Measurements from ENCODE around the gene PRPF19. TPM values are rescaled to one million over a fixed set of nuclear protein-coding genes. Genes with fewer than 3 reads are reported as not detected.
A peak's percentile ranks its signal among the peaks of the same experiment; 100 is the strongest.

The PRPF19 gene
- total RNA-seq, 2 experiments from 2014 or later: 161 TPM

- no peak overlapping the region for H3K27ac Mint-ChIP-seq
- no peaks in the 10 kb centered on the region for H3K36me3 Mint-ChIP-seq (ENCODE audit: low read depth)
- no peak overlapping the region for H3K4me3 Mint-ChIP-seq
- no peak for DNase-seq
- H3K4me1 Mint-ChIP-seq (ENCODE audit: low read depth): peaks cover 18% of the 10 kb centered on the region
- peaks cover 10% of the 10 kb centered on the region for H3K27me3 Mint-ChIP-seq (ENCODE audit: low read depth)
- no peaks in the 10 kb centered on the region for H3K9me3 Mint-ChIP-seq (ENCODE audit: insufficient read depth)
- CTCF ChIA-PET: interaction anchor here (1.0 to 1.8 kb wide), 2 partner anchors 18 to 32 kb away, joined by 3 to 5 read pairs; no protein-coding TSS in a partner anchor
- POLR2A ChIA-PET: no interaction called here
- ATAC-seq: no peak
Measured at GRCh38 chr11:60947700-60948099, 41.3 kb upstream of the PRPF19 start.

- Mint-ChIP-seq H3K4me3 (no peak overlapping the region), H3K27me3 (ENCODE audit: low read depth) (peaks cover 7% of the 10 kb centered on the region), H3K27ac (no peak overlapping the region), H3K4me1 (ENCODE audit: low read depth) (peaks cover 11% of the 10 kb centered on the region), H3K36me3 (ENCODE audit: low read depth) (no peaks in the 10 kb centered on the region), H3K9me3 (ENCODE audit: insufficient read depth) (no peaks in the 10 kb centered on the region)
- DNase-seq (no peak), ATAC-seq (no peak)
- CTCF ChIA-PET: no interaction called here
- POLR2A ChIA-PET: no interaction called here
Measured at GRCh38 chr11:60946601-60947264, 40.3 kb upstream of the PRPF19 start.

GRCh38 chr11:60945295-60945667 is 38.9 kb upstream of the PRPF19 start:
- ATAC-seq: no peak
- Mint-ChIP-seq H3K9me3 (ENCODE audit: insufficient read depth) (no peaks in the 10 kb centered on the region), H3K4me3 (no peak overlapping the region), H3K36me3 (ENCODE audit: low read depth) (no peaks in the 10 kb centered on the region), H3K27ac (no peak overlapping the region), H3K4me1 (ENCODE audit: low read depth) (peaks cover 12% of the 10 kb centered on the region), H3K27me3 (ENCODE audit: low read depth) (peaks cover 7% of the 10 kb centered on the region)
- POLR2A ChIA-PET: no interaction called here
- CTCF ChIA-PET: interaction anchor here (1.4 to 2.0 kb wide), 2 partner anchors 20 to 30 kb away, joined by 3 to 9 read pairs; no protein-coding TSS in a partner anchor
- no peak for DNase-seq

- POLR2A ChIA-PET: no interaction called here
- no peak overlapping the region for H3K27ac Mint-ChIP-seq
- CTCF ChIA-PET: interaction anchor here (1.1 to 2.0 kb wide), 3 partner anchors 20 to 242 kb away, joined by 3 to 9 read pairs (median 3); no protein-coding TSS in a partner anchor
- no peaks in the 10 kb centered on the region for H3K36me3 Mint-ChIP-seq (ENCODE audit: low read depth)
- peaks cover 3% of the 10 kb centered on the region for H3K27me3 Mint-ChIP-seq (ENCODE audit: low read depth)
- no peak overlapping the region for H3K4me3 Mint-ChIP-seq
- ATAC-seq (no peak), DNase-seq (no peak)
- peaks cover 10% of the 10 kb centered on the region for H3K4me1 Mint-ChIP-seq (ENCODE audit: low read depth)
- H3K9me3 Mint-ChIP-seq (ENCODE audit: insufficient read depth): no peaks in the 10 kb centered on the region
Measured at GRCh38 chr11:60944490-60945294, 38.3 kb upstream of the PRPF19 start.

GRCh38 chr11:60942970-60943565 is 36.7 kb upstream of the PRPF19 start:
- DNase-seq (no peak), ATAC-seq (no peak)
- Mint-ChIP-seq H3K9me3 (ENCODE audit: insufficient read depth) (no peaks in the 10 kb centered on the region), H3K36me3 (ENCODE audit: low read depth) (no peaks in the 10 kb centered on the region), H3K4me3 (no peak overlapping the region), H3K4me1 (ENCODE audit: low read depth) (peaks cover 8% of the 10 kb centered on the region), H3K27me3 (ENCODE audit: low read depth) (no peaks in the 10 kb centered on the region), H3K27ac (no peak overlapping the region)
- ChIA-PET POLR2A (interaction anchor here (0.6 to 1.1 kb wide), 2 partner anchors 51 to 406 kb away, joined by 3 read pairs; no protein-coding TSS in a partner anchor), CTCF (interaction anchor here (0.8 to 0.9 kb wide), 2 partner anchors 27 to 46 kb away, joined by 3 read pairs; no protein-coding TSS in a partner anchor)

- no peak overlapping the region for H3K4me3 Mint-ChIP-seq
- POLR2A ChIA-PET: interaction anchor here (1.1 kb wide), 1 partner anchor 52 kb away, joined by 3 read pairs; no protein-coding TSS in a partner anchor
- H3K27ac Mint-ChIP-seq: no peak overlapping the region
- ATAC-seq (no peak), DNase-seq (no peak)
- peaks cover 8% of the 10 kb centered on the region for H3K4me1 Mint-ChIP-seq (ENCODE audit: low read depth)
- H3K36me3 Mint-ChIP-seq (ENCODE audit: low read depth): no peaks in the 10 kb centered on the region
- H3K9me3 Mint-ChIP-seq (ENCODE audit: insufficient read depth): no peaks in the 10 kb centered on the region
- CTCF ChIA-PET: interaction anchor here (0.9 kb wide), 1 partner anchor 188 kb away, joined by 3 read pairs; no protein-coding TSS in a partner anchor
- no peaks in the 10 kb centered on the region for H3K27me3 Mint-ChIP-seq (ENCODE audit: low read depth)
Measured at GRCh38 chr11:60942219-60942618, 35.8 kb upstream of the PRPF19 start.

GRCh38 chr11:60941371-60942119 is 35.2 kb upstream of the PRPF19 start:
- CTCF ChIA-PET: interaction anchor here (0.9 kb wide), 1 partner anchor 189 kb away, joined by 3 read pairs; no protein-coding TSS in a partner anchor
- ATAC-seq (no peak), DNase-seq (no peak)
- Mint-ChIP-seq H3K27ac (peak overlapping the region; percentile 27), H3K36me3 (ENCODE audit: low read depth) (no peaks in the 10 kb centered on the region), H3K4me1 (ENCODE audit: low read depth) (peaks cover 8% of the 10 kb centered on the region), H3K4me3 (no peak overlapping the region), H3K27me3 (ENCODE audit: low read depth) (no peaks in the 10 kb centered on the region), H3K9me3 (ENCODE audit: insufficient read depth) (no peaks in the 10 kb centered on the region)
- POLR2A ChIA-PET: no interaction called here

- CTCF ChIA-PET: interaction anchor here (0.9 to 1.7 kb wide), 6 partner anchors 16 to 247 kb away, joined by 3 to 7 read pairs (median 4); no protein-coding TSS in a partner anchor
- Mint-ChIP-seq H3K9me3 (ENCODE audit: insufficient read depth) (no peaks in the 10 kb centered on the region), H3K4me1 (ENCODE audit: low read depth) (peaks cover 8% of the 10 kb centered on the region), H3K27me3 (ENCODE audit: low read depth) (no peaks in the 10 kb centered on the region), H3K4me3 (no peak overlapping the region), H3K36me3 (ENCODE audit: low read depth) (no peaks in the 10 kb centered on the region), H3K27ac (no peak overlapping the region)
- ATAC-seq (peak; percentile 20), DNase-seq (no peak)
- POLR2A ChIA-PET: interaction anchor here (0.8 to 1.1 kb wide), 2 partner anchors 11 to 102 kb away, joined by 3 read pairs; no protein-coding TSS in a partner anchor
Measured at GRCh38 chr11:60939855-60940254, 33.5 kb upstream of the PRPF19 start.

- Mint-ChIP-seq H3K4me1 (ENCODE audit: low read depth) (peaks cover 8% of the 10 kb centered on the region), H3K36me3 (ENCODE audit: low read depth) (no peaks in the 10 kb centered on the region), H3K27ac (no peak overlapping the region), H3K9me3 (ENCODE audit: insufficient read depth) (no peaks in the 10 kb centered on the region), H3K4me3 (no peak overlapping the region), H3K27me3 (ENCODE audit: low read depth) (no peaks in the 10 kb centered on the region)
- ChIA-PET CTCF (interaction anchor here (1.4 to 1.7 kb wide), 4 partner anchors 16 to 248 kb away, joined by 3 to 6 read pairs (median 4); no protein-coding TSS in a partner anchor), POLR2A (no interaction called here)
- DNase-seq: no peak
- ATAC-seq: no peak
Measured at GRCh38 chr11:60939301-60939700, 32.9 kb upstream of the PRPF19 start.

- CTCF ChIA-PET: interaction anchor here (1.5 kb wide), 1 partner anchor 23 kb away, joined by 6 read pairs; no protein-coding TSS in a partner anchor
- no peak overlapping the region for H3K4me3 Mint-ChIP-seq
Measured at GRCh38 chr11:60938500-60938899, 32.1 kb upstream of the PRPF19 start.

GRCh38 chr11:60937811-60938210 is 31.4 kb upstream of the PRPF19 start:
- POLR2A ChIA-PET: no interaction called here
- ATAC-seq (no peak), DNase-seq (no peak)
- H3K36me3 Mint-ChIP-seq (ENCODE audit: low read depth): no peaks in the 10 kb centered on the region
- CTCF ChIA-PET: no interaction called here
- peaks cover 8% of the 10 kb centered on the region for H3K4me1 Mint-ChIP-seq (ENCODE audit: low read depth)
- H3K27ac Mint-ChIP-seq: no peak overlapping the region
- H3K4me3 Mint-ChIP-seq: no peak overlapping the region
- no peaks in the 10 kb centered on the region for H3K9me3 Mint-ChIP-seq (ENCODE audit: insufficient read depth)
- no peaks in the 10 kb centered on the region for H3K27me3 Mint-ChIP-seq (ENCODE audit: low read depth)

More at GRCh38 chr11:60938500-60938899, 32.1 kb upstream of the PRPF19 start:
- ATAC-seq: no peak
- Mint-ChIP-seq H3K27me3 (ENCODE audit: low read depth) (no peaks in the 10 kb centered on the region), H3K36me3 (ENCODE audit: low read depth) (no peaks in the 10 kb centered on the region), H3K27ac (no peak overlapping the region), H3K9me3 (ENCODE audit: insufficient read depth) (no peaks in the 10 kb centered on the region), H3K4me1 (ENCODE audit: low read depth) (peaks cover 8% of the 10 kb centered on the region)
- no peak for DNase-seq
- POLR2A ChIA-PET: no interaction called here
